Measurements from ENCODE around the gene LRRK1. TPM values are rescaled to one million over a fixed set of nuclear protein-coding genes. Genes with fewer than 3 reads are reported as not detected.

Gene LRRK1
- total RNA-seq, 1 experiment from 2014 or later = 9.9 TPM

- DNase-seq (ENCODE audit: low read depth) = no peak
Measured at GRCh38 chr15:100932676-100933348, 13.7 kb downstream of the LRRK1 start.

- no peak for DNase-seq (ENCODE audit: low read depth)
Measured at GRCh38 chr15:100934166-100934565, 15.0 kb downstream of the LRRK1 start.

GRCh38 chr15:100934726-100935125 lies 15.6 kb downstream of the LRRK1 start:
- DNase-seq (ENCODE audit: low read depth) = peak; percentile 17

DNA sequence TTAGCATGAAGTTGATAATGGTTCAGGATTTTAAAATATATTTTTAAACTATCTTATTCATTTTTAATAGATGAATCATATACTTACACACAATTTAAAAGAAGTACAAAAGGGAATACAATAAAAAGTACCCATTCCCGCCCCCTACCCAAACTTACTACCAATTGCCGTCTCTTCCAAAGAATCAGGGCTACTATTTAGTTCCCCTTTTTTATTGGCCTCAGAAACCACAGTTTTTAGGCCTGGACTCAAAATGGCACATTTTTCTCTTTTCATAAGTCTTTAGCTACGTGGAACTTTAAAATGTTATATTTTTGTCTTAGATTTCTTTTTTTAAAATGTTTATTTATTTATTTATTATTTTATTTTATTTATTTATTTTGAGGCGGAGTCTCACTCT lies 18.0 kb downstream of the LRRK1 start:
- DNase-seq (ENCODE audit: low read depth) = no peak

- no peak for DNase-seq (ENCODE audit: low read depth)
Measured at GRCh38 chr15:100939791-100940190, 20.6 kb downstream of the LRRK1 start.

GRCh38 chr15:100940767-100941379 lies 21.7 kb downstream of the LRRK1 start:
- no peak for DNase-seq (ENCODE audit: low read depth)

GRCh38 chr15:100941536-100941935 lies 22.4 kb downstream of the LRRK1 start:
- DNase-seq (ENCODE audit: low read depth) = no peak

GRCh38 chr15:100942656-100943425 lies 23.7 kb downstream of the LRRK1 start:
- DNase-seq (ENCODE audit: low read depth) = no peak

GRCh38 chr15:100944244-100944895 lies 25.2 kb downstream of the LRRK1 start:
- no peak for DNase-seq (ENCODE audit: low read depth)

- DNase-seq (ENCODE audit: low read depth) = no peak
Measured at GRCh38 chr15:100944986-100945385, 25.8 kb downstream of the LRRK1 start.

DNA sequence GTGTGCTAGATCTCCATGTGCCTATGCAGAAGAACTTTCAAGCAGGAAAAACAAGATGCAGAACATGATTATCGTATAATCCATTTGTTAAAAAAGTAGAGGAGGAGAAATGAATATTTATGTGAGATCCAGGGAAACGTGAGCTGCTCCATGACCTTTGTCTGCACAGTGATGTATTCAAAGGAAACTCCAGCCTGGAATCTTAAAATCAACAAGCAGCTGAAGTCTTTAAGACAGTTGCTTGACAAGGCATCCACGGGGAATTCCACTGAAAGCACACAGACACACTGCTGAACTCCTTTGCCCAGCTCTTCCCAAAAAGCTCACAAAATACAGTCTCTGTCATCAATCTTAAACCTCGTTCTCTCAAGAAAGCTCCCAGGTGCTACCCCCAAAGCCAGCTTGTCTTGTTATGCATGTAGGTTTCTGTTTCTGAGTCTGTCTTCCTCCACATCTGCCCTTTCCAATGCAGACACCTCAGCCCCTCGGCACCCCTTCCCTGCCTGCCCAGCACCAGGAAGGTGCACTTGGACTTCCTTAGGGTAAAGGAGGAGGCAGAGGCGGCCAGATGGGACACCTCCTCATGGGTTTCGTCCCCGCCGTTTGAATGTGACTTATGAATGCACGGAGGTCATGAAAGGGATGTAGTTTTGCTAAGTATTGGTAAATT lies 28.7 kb downstream of the LRRK1 start:
- no peak for DNase-seq (ENCODE audit: low read depth)

- DNase-seq (ENCODE audit: low read depth) = no peak
Measured at GRCh38 chr15:100948430-100948762, 29.2 kb downstream of the LRRK1 start.

- no peak for DNase-seq (ENCODE audit: low read depth)
Measured at GRCh38 chr15:100949691-100950090, 30.5 kb downstream of the LRRK1 start.

- DNase-seq (ENCODE audit: low read depth) = no peak
Measured at GRCh38 chr15:100951965-100952364, 32.8 kb downstream of the LRRK1 start.

GRCh38 chr15:100952566-100952965 lies 33.4 kb downstream of the LRRK1 start:
- DNase-seq (ENCODE audit: low read depth) = no peak

DNA sequence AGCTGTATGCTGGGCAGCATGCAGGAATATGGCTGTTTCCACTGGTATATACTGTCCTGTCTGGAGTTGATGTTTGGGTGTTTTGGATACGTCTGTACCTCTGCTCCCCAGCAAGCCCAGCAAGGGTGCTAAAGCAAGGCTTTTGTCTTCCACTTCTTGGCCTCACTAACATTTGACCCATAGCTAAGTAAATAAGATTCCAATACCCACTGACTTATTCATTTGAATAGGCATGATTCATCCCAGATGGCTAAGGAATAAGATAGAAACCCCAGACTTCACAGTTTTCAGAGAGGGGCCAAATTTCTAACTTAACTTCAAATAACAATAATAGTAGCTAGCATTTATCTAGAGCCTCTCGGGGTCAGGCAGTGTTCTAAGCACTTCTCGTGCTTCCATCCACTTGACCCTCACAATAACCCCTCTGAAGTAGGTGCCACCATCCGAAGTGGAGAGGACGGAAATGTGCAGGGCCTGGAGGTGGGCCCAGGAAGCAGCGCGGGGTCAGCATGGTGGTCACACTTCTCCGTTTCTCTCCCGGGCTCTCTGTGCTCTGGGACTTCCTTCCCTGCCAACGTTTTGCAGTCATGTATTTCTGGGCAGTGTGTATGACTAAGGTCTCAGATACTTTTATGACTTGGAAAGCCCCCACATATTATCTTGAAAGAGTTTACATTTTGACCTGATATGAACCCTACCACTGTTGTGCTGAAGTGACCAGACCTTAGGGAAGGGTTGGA lies 39.3 kb downstream of the LRRK1 start:
- DNase-seq (ENCODE audit: low read depth) = peak; percentile 73

DNA sequence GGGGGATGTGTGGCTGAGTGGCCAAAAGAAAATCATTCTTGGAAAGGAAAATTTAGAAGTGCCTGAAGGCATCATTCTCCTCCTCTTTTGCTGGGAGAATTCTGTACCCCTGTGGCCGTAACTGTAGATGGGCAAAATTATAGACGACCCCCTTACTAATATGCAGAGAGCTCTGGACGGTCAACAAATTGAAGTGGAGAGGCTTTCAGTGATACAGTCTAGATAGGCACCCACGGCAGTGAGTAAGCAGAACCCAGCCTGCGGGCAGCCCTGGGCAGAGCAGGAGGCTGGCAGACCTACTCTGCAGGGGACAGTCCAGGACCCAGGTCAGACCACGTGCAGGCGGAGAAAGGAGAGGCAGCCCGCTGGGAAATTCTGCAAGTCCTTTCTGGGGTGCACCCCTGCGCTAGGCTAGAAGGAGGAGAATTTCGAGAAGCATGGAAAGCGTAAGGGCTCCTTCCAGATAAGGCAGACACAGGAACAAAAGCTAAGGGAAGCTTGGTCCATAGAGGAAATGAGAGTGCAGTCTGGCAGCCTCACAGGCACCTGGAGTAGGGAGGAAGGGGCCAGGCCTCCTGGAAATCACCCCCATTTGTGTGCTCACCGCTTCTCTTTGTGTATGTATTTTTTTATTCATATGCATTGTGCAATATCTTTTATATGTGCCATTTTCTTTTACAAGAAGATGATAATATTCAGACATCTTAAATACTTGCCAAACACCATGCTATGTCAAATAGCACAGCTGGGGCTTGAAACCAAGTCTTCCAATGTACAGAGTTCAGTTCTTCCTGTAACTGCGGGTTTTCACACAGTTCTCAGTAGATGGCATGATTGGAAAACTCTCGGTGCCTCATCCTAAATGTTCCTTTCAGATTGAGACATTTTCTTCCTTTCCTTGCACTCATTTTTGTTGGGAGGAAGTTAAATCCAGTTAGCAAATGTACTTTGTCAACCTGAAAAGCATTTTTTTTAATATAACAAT lies 40.2 kb downstream of the LRRK1 start:
- DNase-seq (ENCODE audit: low read depth) = peak; percentile 69

DNA sequence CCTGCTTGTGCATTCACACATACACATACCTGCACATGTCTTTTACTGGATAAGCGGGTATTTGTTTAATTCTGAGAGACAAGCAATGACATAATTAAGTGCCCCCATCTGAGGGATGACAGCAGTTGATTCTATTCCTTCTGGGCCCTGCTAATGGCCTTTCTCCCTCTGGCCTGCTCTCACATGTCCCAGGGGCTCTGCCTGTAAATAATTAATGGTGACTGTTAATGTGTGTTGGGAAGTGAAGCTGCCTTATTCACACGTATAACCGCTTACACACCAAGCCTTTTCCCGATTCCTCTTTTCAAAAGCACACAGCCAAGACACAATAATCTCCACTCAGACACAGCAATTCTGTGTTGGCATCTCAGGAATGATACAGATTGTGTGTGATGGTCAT lies 47.8 kb downstream of the LRRK1 start:
- DNase-seq (ENCODE audit: low read depth) = no peak
